Tibial nerve (tissue), 4 donors: ENCODE data around the gene AEBP1. TPM values are rescaled to one million over a fixed set of nuclear protein-coding genes. Genes with fewer than 3 reads are reported as not detected.
A peak's percentile ranks its signal among the peaks of the same experiment; 100 is the strongest.

ENCODE experiments used
- DNase-seq, 2 donors: peaks; one replicate each; pipeline ENCODE4 v3.0.0-alpha.2; 2019; ENCODE audit warnings: low spot score in 2 of 2
- H3K27ac ChIP-seq, 4 donors: fragments of 200-600 bp; sonication (generic) in 3 of 4; one replicate each; pipeline ENCODE4 v1.5.1; 2017 to 2019; ENCODE audit warnings: mild to moderate bottlenecking in 1 of 4
- H3K27me3 ChIP-seq, 2 donors: fragments of 200-600 bp; sonication (generic) in 1 of 2; one replicate each; pipeline versions ENCODE4 v1.5.1 to v1.6.0; 2017 to 2019
- H3K36me3 ChIP-seq, 3 donors: fragments of 200-600 bp; sonication (generic); one replicate each; pipeline ENCODE4 v1.5.1; 2018 to 2019
- H3K4me1 ChIP-seq, 4 donors: fragments of 200-600 bp; sonication (generic) in 3 of 4; one replicate each; pipeline ENCODE4 v1.5.1; 2017 to 2019
- H3K4me3 ChIP-seq, 4 donors: fragments of 200-600 bp; sonication (generic) in 3 of 4; one replicate each; pipeline ENCODE4 v1.5.1; 2017 to 2019; ENCODE audit warnings: mild to moderate bottlenecking in 1 of 4, moderate library complexity in 1 of 4
- H3K9me3 ChIP-seq, 4 donors: fragments of 200-600 bp; sonication (generic) in 3 of 4; one replicate each; pipeline ENCODE4 v1.5.1; 2017 to 2019
- CTCF ChIP-seq, 5 experiments: fragments of 200-600 bp in 3 of 5; fragments of 450-650 bp in 2 of 5; sonication (generic) in 3 of 5; IDR thresholded peaks; one replicate each; pipeline ENCODE4 v1.5.1; 2016 to 2019; ENCODE audit warnings: antibody characterized with exemption in 5 of 5, mild to moderate bottlenecking in 3 of 5, moderate library complexity in 2 of 5
- EP300 ChIP-seq, 2 donors: sonication (generic); formaldehyde crosslinking; IDR thresholded peaks; one replicate each; pipeline ENCODE4 v1.6.1; 2017; ENCODE audit warnings: antibody characterized with exemption in 2 of 2, mild to moderate bottlenecking in 1 of 2
- POLR2A ChIP-seq, 2 donors: fragments of 450-650 bp; IDR thresholded peaks; one replicate each; pipeline ENCODE4 v1.6.1; 2017; ENCODE audit warnings: antibody characterized with exemption in 2 of 2, mild to moderate bottlenecking in 2 of 2, moderate library complexity in 2 of 2
- WGBS, 2 donors: methylation state at CpG; one replicate each; pipeline ENCODE4 v1.1.5; 2018; 5-methylcytosine and 5-hydroxymethylcytosine counted together
- total RNA-seq, 4 donors: library from RNA; depleted of rRNA; stranded (reverse); fragments of >200 nt; gene quantifications; one replicate each; pipeline ENCODE4 v1.1.0, GENCODE V29; 2016

The AEBP1 gene
- total RNA-seq, 4 donors from 2014 or later, result 142 to 440 (median 264) TPM

- peaks cover 0 to 42% (median 11%) of the 10 kb centered on the region in 4 donors for H3K4me1 ChIP-seq
- H3K4me3 ChIP-seq, result peak overlapping the region; percentile 77 to 94 (median 92)
- no peaks in the 10 kb centered on the region for H3K9me3 ChIP-seq
- H3K27ac ChIP-seq, result peak overlapping the region; percentile 74 to 94 (median 90)
- H3K27me3 ChIP-seq, result no peaks in the 10 kb centered on the region
- peak; percentile 53 to 67 for TF ChIP-seq POLR2A (IDR thresholded peaks at IDR 0.05)
- peak in 2 of 5 experiments; percentile 5 to 33 for TF ChIP-seq CTCF (IDR thresholded peaks at IDR 0.05)
- peak; percentile 15 to 59 for TF ChIP-seq EP300 (IDR thresholded peaks at IDR 0.05)
- H3K36me3 ChIP-seq, result peaks cover 0 to 32% (median 11%) of the 10 kb centered on the region in 3 donors
- DNase-seq, result peak; percentile 96 to 98
- WGBS, 2 donors, result 0 to 1% methylated on average over 47 to 50 of the region's 54 CpGs
Observed at GRCh38 chr7:44082541-44083207, 21.5 kb upstream of the AEBP1 start.

GRCh38 chr7:44083796-44084195 lies 20.3 kb upstream of the AEBP1 start:
- H3K27ac ChIP-seq, result peak overlapping the region in 2 of 4 donors; percentile 85 to 94
- 92 to 96% methylated on average over 3 of the region's 3 CpGs for WGBS, 2 donors
- H3K4me1 ChIP-seq, result peaks cover 0 to 53% (median 18%) of the 10 kb centered on the region in 4 donors

GRCh38 chr7:44084701-44085100 lies 19.4 kb upstream of the AEBP1 start:
- TF ChIP-seq CTCF (IDR thresholded peaks at IDR 0.05) (no peak), EP300 (IDR thresholded peaks at IDR 0.05) (no peak), POLR2A (IDR thresholded peaks at IDR 0.05) (no peak)
- 22 to 31% methylated on average over 4 of the region's 4 CpGs for WGBS, 2 donors
- H3K4me1 ChIP-seq, result peaks cover 0 to 59% (median 18%) of the 10 kb centered on the region in 4 donors
- H3K4me3 ChIP-seq, result no peak overlapping the region
- DNase-seq, result no peak
- H3K27me3 ChIP-seq, result no peaks in the 10 kb centered on the region
- peak overlapping the region in 2 of 4 donors; percentile 85 to 94 for H3K27ac ChIP-seq
- H3K9me3 ChIP-seq, result no peaks in the 10 kb centered on the region
- peaks cover 0 to 11% (median 0%) of the 10 kb centered on the region in 3 donors for H3K36me3 ChIP-seq

More at GRCh38 chr7:44083796-44084195, 20.3 kb upstream of the AEBP1 start:
- Histone ChIP-seq H3K4me3 (no peak overlapping the region), H3K9me3 (no peaks in the 10 kb centered on the region), H3K36me3 (peaks cover 0 to 20% (median 0%) of the 10 kb centered on the region in 3 donors), H3K27me3 (no peaks in the 10 kb centered on the region)
- TF ChIP-seq EP300 (IDR thresholded peaks at IDR 0.05) (no peak), CTCF (IDR thresholded peaks at IDR 0.05) (no peak), POLR2A (IDR thresholded peaks at IDR 0.05) (no peak)
- DNase-seq, result no peak

- peak overlapping the region in 2 of 4 donors; percentile 38 to 90 for H3K27ac ChIP-seq
- H3K36me3 ChIP-seq, result peaks cover 0 to 3% (median 0%) of the 10 kb centered on the region in 3 donors
- H3K4me1 ChIP-seq, result peaks cover 0 to 61% (median 18%) of the 10 kb centered on the region in 4 donors
- no peak for TF ChIP-seq CTCF (IDR thresholded peaks at IDR 0.05)
- TF ChIP-seq POLR2A (IDR thresholded peaks at IDR 0.05), result no peak
- TF ChIP-seq EP300 (IDR thresholded peaks at IDR 0.05), result no peak
- no peak for DNase-seq
- no peaks in the 10 kb centered on the region for H3K27me3 ChIP-seq
- WGBS, 2 donors, result 76 to 83% methylated on average over 3 of the region's 3 CpGs
- H3K9me3 ChIP-seq, result no peaks in the 10 kb centered on the region
- no peak overlapping the region for H3K4me3 ChIP-seq
Observed at GRCh38 chr7:44085546-44085945, 18.6 kb upstream of the AEBP1 start.

GRCh38 chr7:44086627-44087026 lies 17.5 kb upstream of the AEBP1 start:
- H3K27me3 ChIP-seq, result no peaks in the 10 kb centered on the region
- no peak overlapping the region for H3K4me3 ChIP-seq
- no peaks in the 10 kb centered on the region for H3K9me3 ChIP-seq
- no peaks in the 10 kb centered on the region for H3K36me3 ChIP-seq
- TF ChIP-seq EP300 (IDR thresholded peaks at IDR 0.05), result no peak
- TF ChIP-seq CTCF (IDR thresholded peaks at IDR 0.05), result no peak
- peak overlapping the region in 2 of 4 donors; percentile 38 to 90 for H3K27ac ChIP-seq
- 98 to 100% methylated on average over 3 of the region's 3 CpGs for WGBS, 2 donors
- H3K4me1 ChIP-seq, result peaks cover 0 to 50% (median 14%) of the 10 kb centered on the region in 4 donors
- no peak for DNase-seq
